Measurements from ENCODE around the gene NPTN. TPM values are rescaled to one million over a fixed set of nuclear protein-coding genes. Genes with fewer than 3 reads are reported as not detected.

NPTN gene
- total and polyA plus RNA-seq, 11 donors: 89.3 to 264 (median 197) TPM

GRCh38 chr15:73602992-73603391 lies 30.2 kb downstream of the NPTN start:
- Histone ChIP-seq H3K9me3 (no peaks in the 10 kb centered on the region), H3K4me1 (peaks cover 24 to 100% (median 81%) of the 10 kb centered on the region in 12 donors), H3K4me3 (no peak overlapping the region), H3K27me3 (no peaks in the 10 kb centered on the region), H3K36me3 (no peaks in the 10 kb centered on the region), H3K27ac (peak overlapping the region in 11 of 12 donors; percentile 5 to 84 (median 73))
- 35 to 47% (median 39%) methylated on average over 2 of the region's 2 CpGs for WGBS, 4 donors
- intact Hi-C loops (cut with DNase I): no loop called here
- DNase-seq (no peak), ATAC-seq (peak; percentile 43 to 74 (median 65))
- TF ChIP-seq, protein P1, sequence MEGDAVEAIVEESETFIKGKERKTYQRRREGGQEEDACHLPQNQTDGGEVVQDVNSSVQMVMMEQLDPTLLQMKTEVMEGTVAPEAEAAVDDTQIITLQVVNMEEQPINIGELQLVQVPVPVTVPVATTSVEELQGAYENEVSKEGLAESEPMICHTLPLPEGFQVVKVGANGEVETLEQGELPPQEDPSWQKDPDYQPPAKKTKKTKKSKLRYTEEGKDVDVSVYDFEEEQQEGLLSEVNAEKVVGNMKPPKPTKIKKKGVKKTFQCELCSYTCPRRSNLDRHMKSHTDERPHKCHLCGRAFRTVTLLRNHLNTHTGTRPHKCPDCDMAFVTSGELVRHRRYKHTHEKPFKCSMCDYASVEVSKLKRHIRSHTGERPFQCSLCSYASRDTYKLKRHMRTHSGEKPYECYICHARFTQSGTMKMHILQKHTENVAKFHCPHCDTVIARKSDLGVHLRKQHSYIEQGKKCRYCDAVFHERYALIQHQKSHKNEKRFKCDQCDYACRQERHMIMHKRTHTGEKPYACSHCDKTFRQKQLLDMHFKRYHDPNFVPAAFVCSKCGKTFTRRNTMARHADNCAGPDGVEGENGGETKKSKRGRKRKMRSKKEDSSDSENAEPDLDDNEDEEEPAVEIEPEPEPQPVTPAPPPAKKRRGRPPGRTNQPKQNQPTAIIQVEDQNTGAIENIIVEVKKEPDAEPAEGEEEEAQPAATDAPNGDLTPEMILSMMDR (IDR thresholded peaks at IDR 0.05): no peak

DNA sequence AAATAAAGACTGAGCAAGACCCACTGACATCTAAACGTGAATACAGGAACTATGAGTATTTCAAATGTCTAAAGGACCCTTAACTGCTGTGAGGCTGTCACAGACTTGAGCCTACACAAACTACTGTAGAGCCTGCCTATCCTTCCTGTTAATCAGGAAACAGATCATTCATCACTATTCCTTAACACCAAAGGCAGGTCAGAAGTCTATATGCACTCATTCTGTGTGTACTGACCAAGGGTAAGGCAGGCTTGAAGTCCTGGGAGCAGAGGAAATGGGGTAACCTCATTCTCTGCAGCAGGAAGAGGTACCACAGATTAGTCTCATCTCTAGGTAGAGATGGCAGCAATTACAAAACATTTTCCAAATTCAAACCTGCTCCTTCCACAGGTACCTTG lies 30.7 kb downstream of the NPTN start:
- TF ChIP-seq, protein P1 (IDR thresholded peaks at IDR 0.05): no peak
- TF ChIP-seq POLR2A (IDR thresholded peaks at IDR 0.05): no peak
- WGBS, 4 donors: 0 to 5% (median 4%) methylated on average over 1 of the region's 1 CpG
- H3K27me3 ChIP-seq: no peaks in the 10 kb centered on the region
- no peaks in the 10 kb centered on the region for H3K9me3 ChIP-seq
- intact Hi-C loops (cut with DNase I): no loop called here
- no peaks in the 10 kb centered on the region for H3K36me3 ChIP-seq
- H3K4me1 ChIP-seq: peaks cover 20 to 100% (median 81%) of the 10 kb centered on the region in 12 donors
- no peak overlapping the region for H3K4me3 ChIP-seq
- DNase-seq (no peak), ATAC-seq (peak in 2 of 4 donors; percentile 3 to 8)
- peak overlapping the region; percentile 46 to 84 (median 72) for H3K27ac ChIP-seq

DNA sequence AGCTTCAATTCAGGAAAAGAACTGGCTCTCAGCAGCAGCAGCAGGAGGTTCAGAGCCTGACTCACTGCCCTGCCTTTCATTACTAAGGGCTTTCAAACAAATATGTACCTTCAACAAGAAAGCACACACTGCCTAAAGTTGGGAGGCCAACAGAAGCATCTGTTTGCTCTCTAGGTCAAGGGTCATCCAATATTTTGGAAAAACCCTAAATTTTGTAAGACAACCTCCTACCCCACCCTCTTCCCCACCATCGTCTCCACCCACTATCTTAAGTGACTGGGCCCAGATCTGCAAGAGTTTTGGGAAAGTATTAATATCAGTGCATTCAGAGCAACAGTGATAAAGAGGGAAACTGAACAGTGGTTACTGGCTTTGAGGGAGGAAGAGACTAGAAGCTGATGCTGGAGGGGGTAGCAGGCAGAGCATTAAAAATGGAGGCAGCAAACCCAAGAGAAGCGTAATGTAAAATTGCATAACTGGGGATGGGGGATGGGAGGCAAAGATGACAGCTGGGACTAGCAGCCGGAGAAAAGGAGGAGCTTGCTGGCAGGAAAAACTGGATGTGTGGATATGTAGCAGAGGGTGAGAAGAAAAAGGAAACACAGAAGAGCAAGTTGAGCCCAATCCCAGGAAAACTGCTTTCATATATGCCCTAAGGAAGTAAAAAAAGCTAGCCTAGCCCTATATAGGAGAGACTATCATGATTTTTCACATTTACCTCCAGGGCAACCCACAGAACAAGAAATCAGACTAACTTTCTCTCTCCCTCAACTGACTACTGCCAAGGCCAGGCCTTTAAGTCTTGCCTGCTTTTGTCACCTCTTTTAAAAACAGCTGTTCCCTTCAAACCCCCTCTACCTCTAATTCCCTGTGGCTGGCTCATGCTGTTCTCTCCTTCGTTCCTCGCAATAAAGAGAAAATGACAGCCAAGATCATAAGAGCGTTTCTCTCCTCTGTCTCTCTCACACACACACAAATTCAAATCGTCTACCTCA lies 31.4 kb downstream of the NPTN start:
- H3K4me3 ChIP-seq: no peak overlapping the region
- ATAC-seq (peak; percentile 18 to 74 (median 60)), DNase-seq (peak in 4 of 5 donors; percentile 50 to 53 (median 52))
- H3K36me3 ChIP-seq: no peaks in the 10 kb centered on the region
- TF ChIP-seq POLR2A (IDR thresholded peaks at IDR 0.05): no peak
- TF ChIP-seq, protein P1 (IDR thresholded peaks at IDR 0.05): no peak
- peaks cover 20 to 100% (median 81%) of the 10 kb centered on the region in 12 donors for H3K4me1 ChIP-seq
- intact Hi-C loops (cut with DNase I): no loop called here
- H3K9me3 ChIP-seq: no peaks in the 10 kb centered on the region
- no peaks in the 10 kb centered on the region for H3K27me3 ChIP-seq
- WGBS, 4 donors: 22 to 33% (median 30%) methylated on average over 7 of the region's 7 CpGs
- peak overlapping the region; percentile 46 to 84 (median 72) for H3K27ac ChIP-seq
